H9 (cell line): ENCODE measurements around the gene GRHL3. TPM values are rescaled to one million over a fixed set of nuclear protein-coding genes. Genes with fewer than 3 reads are reported as not detected.

Experiments used
- DNase-seq: peaks from one replicate; pipeline ENCODE4 v3.0.0-alpha.2; 2017
- H2AFZ ChIP-seq: one replicate; pipeline ENCODE4 v1.6.1; 2013; ENCODE audit warnings: mild to moderate bottlenecking, low read length, control low read depth, moderate library complexity
- H2AK5ac ChIP-seq: 2 replicates; pipeline ENCODE4 v1.6.1; 2013; ENCODE audit warnings: low read length, control low read depth, mixed read lengths; ENCODE audit not compliant: insufficient read length
- H2BK120ac ChIP-seq: one replicate; pipeline ENCODE4 v1.6.1; 2013; ENCODE audit warnings: low read depth, mild to moderate bottlenecking, low read length, control low read depth, inconsistent platforms; ENCODE audit not compliant: poor library complexity, severe bottlenecking
- H2BK12ac ChIP-seq: 2 replicates; pipeline ENCODE4 v1.6.1; 2013; ENCODE audit warnings: low read length, control low read depth, mixed read lengths, low read depth; ENCODE audit not compliant: insufficient read length
- H2BK15ac ChIP-seq: 2 replicates; pipeline ENCODE4 v1.6.1; 2013; ENCODE audit warnings: low read depth, low read length, control low read depth
- H2BK20ac ChIP-seq: one replicate; pipeline ENCODE4 v1.6.1; 2013; ENCODE audit warnings: low read depth, mild to moderate bottlenecking, low read length, control low read depth, inconsistent platforms; ENCODE audit not compliant: poor library complexity, severe bottlenecking
- H2BK5ac ChIP-seq: 2 replicates; pipeline ENCODE4 v1.6.1; 2013; ENCODE audit warnings: low read length, control low read depth, mixed read lengths; ENCODE audit not compliant: insufficient read length
- H3K14ac ChIP-seq: 2 replicates; pipeline ENCODE4 v1.6.1; 2013; ENCODE audit warnings: low read length, control low read depth; ENCODE audit not compliant: insufficient read depth
- H3K18ac ChIP-seq: 2 replicates; pipeline ENCODE4 v1.6.1; 2013; ENCODE audit warnings: low read depth, mild to moderate bottlenecking, mixed read lengths, low read length, control low read depth; ENCODE audit not compliant: insufficient read length
- H3K23ac ChIP-seq: 2 replicates; pipeline ENCODE4 v1.6.1; 2013; ENCODE audit warnings: low read length, control low read depth, mixed read lengths, low read depth; ENCODE audit not compliant: insufficient read length
- H3K23me2 ChIP-seq: 2 replicates; pipeline ENCODE4 v1.6.1; 2013; ENCODE audit warnings: low read depth, mild to moderate bottlenecking, mixed read lengths, low read length, control low read depth; ENCODE audit not compliant: insufficient read length, poor library complexity, severe bottlenecking
- H3K27ac ChIP-seq: 2 replicates; pipeline ENCODE4 v1.5.1; 2013; ENCODE audit warnings: low read length, control low read depth, mixed read lengths, low read depth; ENCODE audit not compliant: insufficient read length
- H3K27me3 ChIP-seq: 2 replicates; pipeline ENCODE4 v1.6.1; 2013; ENCODE audit warnings: low read length, control low read depth, inconsistent platforms; ENCODE audit not compliant: insufficient read depth
- H3K4ac ChIP-seq: 2 replicates; pipeline ENCODE4 v1.6.1; 2013; ENCODE audit warnings: low read depth, mild to moderate bottlenecking, control low read depth, inconsistent platforms, low read length, moderate library complexity
- H3K4me1 ChIP-seq: 2 replicates; pipeline ENCODE4 v1.6.1; 2013; ENCODE audit warnings: low read length, control low read depth, inconsistent platforms; ENCODE audit not compliant: insufficient read depth
- H3K4me2 ChIP-seq: 2 replicates; pipeline ENCODE4 v1.6.1; 2013; ENCODE audit warnings: low read length, control low read depth, mixed read lengths; ENCODE audit not compliant: insufficient read length, insufficient read depth
- H3K56ac ChIP-seq: 2 replicates; pipeline ENCODE4 v1.6.1; 2013; ENCODE audit warnings: low read depth, mild to moderate bottlenecking, mixed read lengths, low read length, control low read depth; ENCODE audit not compliant: insufficient read length
- H3K79me1 ChIP-seq: 2 replicates; pipeline ENCODE4 v1.6.1; 2013; ENCODE audit warnings: low read depth, mild to moderate bottlenecking, moderate library complexity, low read length, control low read depth, inconsistent platforms; ENCODE audit not compliant: insufficient read depth, poor library complexity, severe bottlenecking
- H3K79me2 ChIP-seq: 2 replicates; pipeline ENCODE4 v1.6.1; 2013; ENCODE audit warnings: low read length, control low read depth, inconsistent platforms; ENCODE audit not compliant: insufficient read depth
- H3K9ac ChIP-seq: 2 replicates; pipeline ENCODE4 v1.6.1; 2013; ENCODE audit warnings: low read length, control low read depth, mixed read lengths; ENCODE audit not compliant: insufficient read length; ENCODE audit errors: extremely low read depth
- H3K9me3 ChIP-seq: one replicate; pipeline ENCODE4 v1.6.1; 2013; ENCODE audit warnings: low read depth, low read length, inconsistent platforms; ENCODE audit not compliant: control insufficient read depth
- H3T11ph ChIP-seq: one replicate; pipeline ENCODE4 v1.6.1; 2013; ENCODE audit warnings: mild to moderate bottlenecking, low read length, control low read depth, inconsistent platforms
- H4K20me1 ChIP-seq: one replicate; pipeline ENCODE4 v1.6.1; 2013; ENCODE audit not compliant: control insufficient read depth, insufficient read length, insufficient read depth
- H4K5ac ChIP-seq: 2 replicates; pipeline ENCODE4 v1.6.1; 2013; ENCODE audit warnings: low read depth, mild to moderate bottlenecking, mixed read lengths, low read length, control low read depth; ENCODE audit not compliant: insufficient read length
- H4K8ac ChIP-seq: replicated peaks from 2 replicates; pipeline ENCODE4 v1.6.1; 2013; ENCODE audit warnings: low read length, control low read depth, mixed read lengths, low read depth; ENCODE audit not compliant: insufficient read length
- H4K91ac ChIP-seq: 2 replicates; pipeline ENCODE4 v1.6.1; 2013; ENCODE audit warnings: low read depth, mild to moderate bottlenecking, moderate library complexity, mixed read lengths, low read length, control low read depth; ENCODE audit not compliant: insufficient read length
- H3K27ac Mint-ChIP-seq, 3 experiments: 2 replicates in 2 of 3; 3 replicates in 1 of 3; pipeline ENCODE4 v1.8.0; 2020 to 2021; ENCODE audit warnings: mixed read lengths in 3 of 3, mild to moderate bottlenecking in 1 of 3, moderate library complexity in 1 of 3
- H3K27me3 Mint-ChIP-seq: 2 replicates; pipeline ENCODE4 v1.8.0; 2021; ENCODE audit warnings: low read depth, mild to moderate bottlenecking, moderate library complexity, mixed read lengths
- H3K36me3 Mint-ChIP-seq, 3 experiments: 2 replicates in 2 of 3; 3 replicates in 1 of 3; pipeline ENCODE4 v1.8.0; 2020 to 2021; ENCODE audit warnings: low read depth in 3 of 3, mixed read lengths in 3 of 3; ENCODE audit not compliant: insufficient read depth in 1 of 3
- H3K4me1 Mint-ChIP-seq, 2 experiments: 2 replicates each; pipeline ENCODE4 v1.8.0; 2020; ENCODE audit warnings: mixed read lengths in 2 of 2
- H3K4me3 Mint-ChIP-seq, 2 experiments: 2 replicates in 1 of 2; 3 replicates in 1 of 2; pipeline ENCODE4 v1.8.0; 2020 to 2021; ENCODE audit warnings: mild to moderate bottlenecking in 2 of 2, mixed read lengths in 2 of 2, moderate library complexity in 1 of 2
- H3K9me3 Mint-ChIP-seq, 2 experiments: 2 replicates in 1 of 2; 3 replicates in 1 of 2; pipeline ENCODE4 v1.8.0; 2020; ENCODE audit warnings: mild to moderate bottlenecking in 2 of 2, mixed read lengths in 2 of 2, moderate library complexity in 1 of 2
- CTCF ChIP-seq: fragments of 200-600 bp; sonication (generic); conservative IDR thresholded peaks from 3 replicates; pipeline ENCODE4 v1.8.0; 2021; ENCODE audit warnings: antibody characterized with exemption, mild to moderate bottlenecking
- WGBS: extraction: QIAGEN DNeasy Blood & Tissue Kit; methylation state at CpG from one replicate; pipeline ENCODE4 v1.1.7; 2013; ENCODE audit warnings: missing lambda C conversion rate, low lambda C conversion rate, mixed read lengths; ENCODE audit not compliant: insufficient read length; ENCODE audit errors: extremely low coverage; 5-methylcytosine and 5-hydroxymethylcytosine counted together
- total RNA-seq: library from RNA; stranded (reverse); gene quantifications from 2 replicates; pipeline ENCODE4 v1.2.1, GENCODE V29; 2021

Gene GRHL3
- total RNA-seq, 1 experiment from 2014 or later: 3.5 TPM

DNA sequence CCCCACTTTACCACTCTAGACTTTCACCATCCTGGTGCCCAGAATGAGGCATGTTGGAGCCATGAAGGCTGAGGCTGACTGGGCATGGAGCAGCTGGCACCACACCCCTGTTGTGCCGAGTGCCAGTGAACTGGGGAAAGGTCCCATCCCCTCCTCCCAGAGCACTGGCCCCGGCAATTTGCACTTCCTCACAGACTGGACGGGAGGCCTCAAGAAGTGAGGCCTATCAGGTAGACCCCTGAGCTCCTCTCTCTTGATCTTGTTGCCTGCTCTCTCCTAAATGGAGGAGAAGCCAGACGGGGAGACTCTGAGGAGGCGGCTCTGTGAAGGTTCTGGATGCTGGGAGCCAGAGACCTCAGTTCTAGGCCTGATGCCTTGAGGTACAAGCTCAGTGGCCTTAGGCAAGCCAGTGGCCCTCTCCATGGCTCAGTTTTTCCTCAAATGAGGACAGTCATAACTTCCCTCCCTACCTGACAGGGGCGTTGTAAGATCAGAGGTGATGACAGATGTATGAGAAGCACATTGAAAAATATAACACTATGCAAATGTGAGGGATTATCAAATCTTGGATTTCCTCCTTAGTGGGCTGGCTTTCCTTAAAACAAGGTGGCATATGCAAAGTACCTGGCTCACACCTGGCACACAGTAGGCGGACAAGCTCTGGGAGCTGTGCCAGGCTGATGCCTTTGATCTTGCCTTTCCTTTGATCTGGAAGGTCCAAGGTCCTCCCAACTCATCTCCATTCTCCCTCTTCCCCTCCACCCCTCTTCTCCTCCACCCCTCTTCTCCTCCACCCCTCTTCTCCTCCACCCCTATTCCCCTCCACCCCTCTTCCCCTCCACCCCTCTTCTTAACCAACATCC is 6.7 kb downstream of the GRHL3 start:
- DNase-seq: no peak
- H3K18ac ChIP-seq: no peak overlapping the region
- no peak overlapping the region for H3K4me2 ChIP-seq
- H3K79me2 ChIP-seq: no peaks in the 10 kb centered on the region
- no peak overlapping the region for H3T11ph ChIP-seq
- Mint-ChIP-seq H3K4me1 (peaks cover 33% of the 10 kb centered on the region in 2 experiments), H3K4me3 (no peak overlapping the region), H3K36me3 (no peaks in the 10 kb centered on the region), H3K9me3 (no peaks in the 10 kb centered on the region), H3K27ac (no peak overlapping the region), H3K27me3 (peaks cover 51% of the 10 kb centered on the region)
- no peak overlapping the region for H2BK5ac ChIP-seq
- H3K4ac ChIP-seq: no peak overlapping the region
- no peak overlapping the region for H2AK5ac ChIP-seq
- no CpG with 5 or more reads among the region's 7 CpGs for WGBS
- H2BK15ac ChIP-seq: no peak overlapping the region
- no peak overlapping the region for H2BK12ac ChIP-seq
- no peak overlapping the region for H3K23ac ChIP-seq
- no peaks in the 10 kb centered on the region for H3K9me3 ChIP-seq
- no peak for TF ChIP-seq CTCF
- no peak overlapping the region for H3K27ac ChIP-seq
- H4K8ac ChIP-seq: no peak overlapping the region
- H4K5ac ChIP-seq: no peak overlapping the region
- no peak overlapping the region for H2AFZ ChIP-seq
- no peak overlapping the region for H4K91ac ChIP-seq
- H3K27me3 ChIP-seq: peaks cover 4% of the 10 kb centered on the region; the same call in 1 of the 2 replicates
- no peaks in the 10 kb centered on the region for H3K79me1 ChIP-seq
- H2BK120ac ChIP-seq: no peak overlapping the region
- no peak overlapping the region for H3K9ac ChIP-seq
- H3K14ac ChIP-seq: no peak overlapping the region
- H2BK20ac ChIP-seq: no peak overlapping the region
- H3K56ac ChIP-seq: no peak overlapping the region
- peaks cover 9% of the 10 kb centered on the region for H3K23me2 ChIP-seq
- H3K4me1 ChIP-seq: no peaks in the 10 kb centered on the region
- peaks cover 3% of the 10 kb centered on the region for H4K20me1 ChIP-seq
